GM21528 (cell line): Measurements from ENCODE around the gene MOB3B.

ENCODE experiments used
- ATAC-seq: cut with Tn5 transposase; IDR thresholded peaks from one replicate; pipeline ENCODE4 v1.9.1; 2021; ENCODE audit warnings: mild to moderate bottlenecking, moderate library complexity; ENCODE audit not compliant: unreplicated experiment, low FRiP score

The MOB3B gene

GRCh38 chr9:27350382-27350976 lies 179.1 kb downstream of the MOB3B start:
- no peak for ATAC-seq

GRCh38 chr9:27349698-27350080 lies 179.9 kb downstream of the MOB3B start:
- ATAC-seq, result no peak

- no peak for ATAC-seq
Observed at GRCh38 chr9:27348785-27349697, 180.6 kb downstream of the MOB3B start.

- no peak for ATAC-seq
Observed at GRCh38 chr9:27347889-27348288, 181.7 kb downstream of the MOB3B start.

- ATAC-seq, result no peak
Observed at GRCh38 chr9:27344776-27345175, 184.8 kb downstream of the MOB3B start.

- no peak for ATAC-seq
Observed at GRCh38 chr9:27341545-27342294, 187.9 kb downstream of the MOB3B start.

- ATAC-seq, result no peak
Observed at GRCh38 chr9:27340961-27341511, 188.6 kb downstream of the MOB3B start.

- no peak for ATAC-seq
Observed at GRCh38 chr9:27340285-27340674, 189.3 kb downstream of the MOB3B start.

- ATAC-seq, result no peak
Observed at GRCh38 chr9:27339661-27340284, 189.8 kb downstream of the MOB3B start.

- ATAC-seq, result no peak
Observed at GRCh38 chr9:27338527-27338903, 191.1 kb downstream of the MOB3B start.

- ATAC-seq, result no peak
Observed at GRCh38 chr9:27337833-27338526, 191.6 kb downstream of the MOB3B start.

- ATAC-seq, result no peak
Observed at GRCh38 chr9:27337236-27337635, 192.4 kb downstream of the MOB3B start.

- ATAC-seq, result no peak
Observed at GRCh38 chr9:27336829-27337228, 192.8 kb downstream of the MOB3B start.

- no peak for ATAC-seq
Observed at GRCh38 chr9:27336126-27336525, 193.5 kb downstream of the MOB3B start.

GRCh38 chr9:27335075-27335474 lies 194.5 kb downstream of the MOB3B start:
- no peak for ATAC-seq

- ATAC-seq, result peak; percentile 90
Observed at GRCh38 chr9:27333241-27334052, 196.2 kb downstream of the MOB3B start.

- no peak for ATAC-seq
Observed at GRCh38 chr9:27331393-27331792, 198.2 kb downstream of the MOB3B start.

- no peak for ATAC-seq
Observed at GRCh38 chr9:27329291-27329690, 200.3 kb downstream of the MOB3B start.

- no peak for ATAC-seq
Observed at GRCh38 chr9:27328483-27328882, 201.1 kb downstream of the MOB3B start.
